NCI-H1105 treated with DMSO at 0.1 percent for 48 hours (cell line): ENCODE measurements around the gene KRT6C.
"Not testable (repeated sequence)": the region's sequence is repeated elsewhere in the genome, so short reads cannot be mapped to it uniquely, and the experiment has no call there.

Source experiments
- DNase-seq: peaks from one replicate; lab custom pipeline; 2025; lab: John Stamatoyannopoulos, UW

KRT6C gene

DNA sequence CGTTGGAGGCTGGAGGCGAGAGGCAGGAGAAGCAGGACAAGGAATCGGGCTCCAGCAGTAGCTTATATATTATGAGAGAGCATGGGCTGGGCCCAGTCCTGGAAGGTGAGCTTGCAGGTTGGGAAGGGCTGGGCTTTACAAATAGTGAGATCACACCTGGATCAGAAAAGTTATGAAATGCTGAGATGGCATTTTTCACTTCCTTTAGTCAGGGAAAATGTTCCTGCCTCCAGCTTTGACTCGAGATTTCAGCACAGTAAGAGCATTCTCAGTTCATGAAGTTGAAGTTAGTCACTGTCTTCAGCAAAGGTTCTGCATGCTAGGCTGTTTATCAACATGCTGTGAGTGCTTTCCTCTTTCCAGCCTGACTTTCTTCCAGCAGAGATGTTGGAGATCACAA, at the start of gene KRT6C:
Gene KRT6C (minus strand): TSS at position 38 of the 400 bp plus-strand sequence. CDS start 68 bp downstream, outside the sequence.
- no peak for DNase-seq

DNA sequence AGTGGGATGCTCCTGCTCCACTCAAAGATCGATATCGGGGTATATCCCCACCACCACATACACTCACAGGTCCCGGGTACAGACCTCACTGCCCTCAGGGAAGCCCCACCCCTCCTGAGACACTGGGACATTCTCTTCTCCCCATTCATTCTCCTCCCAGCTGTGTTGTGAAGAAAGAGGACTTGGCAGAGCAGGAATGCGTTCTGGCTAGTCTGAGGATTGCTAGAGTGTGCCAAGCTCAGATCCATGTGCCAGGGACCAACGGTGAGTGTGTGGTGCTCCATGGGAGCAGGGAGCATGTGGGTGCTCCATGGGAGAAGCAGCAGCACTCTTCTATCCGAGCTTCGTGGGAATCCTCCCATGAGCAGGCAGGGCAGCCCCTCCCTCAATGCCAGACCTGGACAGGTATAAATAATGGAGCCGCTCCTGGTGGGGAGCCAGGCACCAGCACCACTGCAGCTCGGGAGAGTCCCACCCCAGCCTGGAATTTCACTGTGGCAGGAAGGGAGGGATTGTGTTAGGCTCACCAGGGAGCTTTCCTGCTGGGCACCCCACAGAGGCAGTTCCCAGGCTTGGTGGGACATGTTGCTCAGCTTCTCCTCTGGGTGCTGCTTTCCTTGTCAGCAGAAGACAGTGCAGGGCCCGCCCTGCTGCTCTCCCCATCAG, 48.9 kb upstream of the KRT6C start:
- no peak for DNase-seq

- DNase-seq: no peak
These were observed 48.1 kb upstream of the KRT6C start for GRCh38 chr12:52521568-52522266.

GRCh38 chr12:52521175-52521567, 47.6 kb upstream of the KRT6C start:
- no peak for DNase-seq

GRCh38 chr12:52519826-52520662, 46.4 kb upstream of the KRT6C start, which contains the start of gene KRT5:
TSS of gene KRT5 (minus strand) at chr12:52520394. CDS start at chr12:52520296, 98 bp downstream.
- DNase-seq: no peak

DNA sequence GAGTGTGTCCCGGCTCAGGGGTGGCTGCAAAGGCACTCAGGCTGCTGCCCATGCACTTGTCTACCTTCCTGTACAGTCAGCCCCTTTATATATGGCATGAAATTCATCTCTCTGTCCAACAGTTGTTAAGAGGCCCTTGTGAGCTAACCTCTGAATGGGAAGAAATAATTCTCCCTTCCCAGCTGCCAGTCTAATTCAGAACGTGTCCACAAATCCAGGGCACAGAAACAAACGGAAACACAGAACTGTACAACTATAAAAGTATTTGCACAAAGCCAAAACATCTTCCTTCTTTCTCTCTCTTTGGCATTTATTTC, 45.7 kb upstream of the KRT6C start:
- DNase-seq: no peak

DNA sequence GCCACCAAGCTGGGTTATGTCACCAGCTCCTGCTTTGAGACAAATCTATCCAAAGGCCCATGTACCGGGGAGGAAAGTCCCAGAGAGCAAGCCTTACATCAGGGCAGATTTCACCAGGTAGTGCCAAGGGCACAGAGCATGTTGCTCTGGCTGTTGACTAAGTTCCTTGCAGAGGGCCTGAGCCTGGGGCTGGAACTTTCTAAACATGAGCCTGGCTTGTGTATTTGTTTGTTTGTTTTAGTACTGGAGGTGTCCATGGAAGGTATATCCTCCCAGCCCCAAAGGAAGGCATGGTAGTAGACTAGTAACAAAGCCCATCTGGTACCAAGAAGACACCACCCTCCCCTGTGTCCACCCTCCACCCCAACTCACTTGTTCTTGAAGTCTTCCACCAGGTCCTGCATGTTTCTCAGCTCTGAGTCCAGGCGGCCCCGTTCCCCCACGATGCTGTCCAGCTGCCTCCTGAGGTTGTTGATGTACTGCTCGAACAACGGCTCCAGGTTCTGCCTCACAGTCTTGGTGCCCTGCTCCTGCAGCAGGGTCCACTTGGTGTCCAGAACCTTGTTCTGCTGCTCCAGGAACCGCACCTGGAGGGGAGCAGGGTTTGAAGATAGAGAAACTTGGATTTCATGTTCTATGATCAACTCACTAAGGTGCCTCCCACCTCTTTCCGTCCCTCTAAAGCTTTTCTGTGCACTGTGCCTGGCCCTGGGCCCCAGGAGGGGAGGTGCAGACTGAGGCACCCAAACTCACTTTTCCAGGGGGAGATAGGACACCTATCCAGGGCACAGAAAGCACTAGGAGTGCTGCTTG, 45.2 kb upstream of the KRT6C start:
- no peak for DNase-seq

DNA sequence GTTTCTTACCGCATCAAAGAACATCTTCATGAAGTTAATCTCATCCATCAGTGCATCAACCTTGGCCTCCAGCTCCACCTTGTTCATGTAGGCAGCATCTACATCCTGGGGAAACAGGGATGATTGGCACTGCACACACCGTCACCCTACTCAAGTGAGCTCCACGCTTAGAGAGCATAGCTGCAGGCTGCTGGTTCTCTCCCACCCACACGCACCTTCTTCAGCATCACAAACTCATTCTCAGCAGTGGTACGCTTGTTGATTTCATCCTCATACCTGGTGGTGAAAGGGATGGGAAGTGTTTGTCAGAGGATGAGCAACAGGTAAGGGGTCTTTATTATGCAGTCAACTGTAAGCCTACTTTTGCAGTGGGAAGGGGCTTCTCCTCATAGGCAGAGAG, 44.3 kb upstream of the KRT6C start:
- no peak for DNase-seq

- no peak for DNase-seq
These were observed 43.6 kb upstream of the KRT6C start for GRCh38 chr12:52517005-52517835.

DNA sequence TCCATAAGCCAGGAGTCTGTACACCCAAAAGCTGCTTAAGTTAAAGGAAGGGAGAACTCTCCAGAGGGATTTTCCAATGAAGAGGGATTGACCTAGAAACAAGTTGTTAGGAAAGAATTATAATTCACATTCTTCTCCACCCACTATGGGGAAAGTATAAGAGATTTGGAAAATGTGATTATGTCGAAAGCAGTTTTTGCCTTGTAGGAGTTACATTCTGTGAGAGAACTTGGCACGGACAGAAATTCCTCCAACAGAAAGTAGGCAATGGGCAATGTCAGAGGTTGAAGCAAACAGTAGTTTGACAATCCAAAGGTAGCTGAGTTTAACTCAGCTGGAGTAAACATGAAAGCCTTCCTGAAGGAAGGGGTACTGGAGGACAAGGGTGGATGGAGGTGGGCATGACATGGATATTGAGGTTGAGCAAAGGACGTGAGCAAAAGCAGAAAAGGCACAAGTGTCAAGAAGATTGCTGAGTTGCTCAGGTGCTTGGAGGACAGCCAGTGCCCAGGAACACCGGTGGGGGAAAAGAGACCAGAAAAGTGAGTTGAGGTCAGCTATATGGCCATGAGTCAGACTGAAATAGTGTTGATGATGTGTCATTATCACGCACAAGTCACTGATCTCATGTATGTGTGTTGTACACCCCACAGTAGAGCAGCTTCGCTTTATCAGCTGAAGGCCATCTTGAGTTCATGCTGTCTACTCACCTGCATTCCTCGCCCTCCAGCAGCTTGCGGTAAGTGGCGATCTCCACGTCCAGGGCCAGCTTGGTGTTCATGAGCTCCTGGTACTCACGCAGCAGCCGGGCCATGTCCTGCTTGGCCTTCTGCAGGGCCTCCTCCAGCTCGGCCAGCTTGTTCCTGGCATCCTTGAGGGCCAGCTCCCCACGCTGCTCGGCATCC, 42.6 kb upstream of the KRT6C start:
- no peak for DNase-seq

- no peak for DNase-seq
These were observed 41.7 kb upstream of the KRT6C start for GRCh38 chr12:52515319-52515646.

GRCh38 chr12:52514471-52515318, 41.1 kb upstream of the KRT6C start:
- no peak for DNase-seq

- DNase-seq: no peak
These were observed 40.1 kb upstream of the KRT6C start for GRCh38 chr12:52513736-52514135.

- no peak for DNase-seq
These were observed 34.6 kb upstream of the KRT6C start for GRCh38 chr12:52508211-52508610.

GRCh38 chr12:52506858-52507715, 33.5 kb upstream of the KRT6C start:
- DNase-seq: peak; percentile 9

GRCh38 chr12:52502877-52503276, 29.3 kb upstream of the KRT6C start:
- no peak for DNase-seq

GRCh38 chr12:52501490-52501889, 27.9 kb upstream of the KRT6C start:
- DNase-seq: no peak

DNA sequence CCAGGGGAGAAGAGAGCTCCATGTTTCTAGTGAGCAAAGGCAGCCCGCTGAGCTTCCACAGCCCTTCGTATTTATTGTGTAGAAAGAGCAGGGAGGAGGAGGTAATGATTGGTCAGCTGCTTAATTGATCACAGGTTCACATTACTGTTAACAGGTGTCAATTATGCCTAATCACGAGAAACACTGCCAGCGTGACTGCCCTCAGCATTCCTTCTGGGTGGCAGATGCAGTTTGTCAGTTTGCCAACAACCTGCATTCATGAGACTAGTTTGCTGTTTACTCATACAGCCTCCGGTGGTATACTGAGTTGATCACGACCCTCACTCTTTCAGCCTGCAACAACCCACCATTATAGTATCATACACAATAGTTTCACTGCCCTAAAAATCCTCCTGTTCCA, 27.0 kb upstream of the KRT6C start:
- not testable (repeated sequence) for DNase-seq
